H1 (cell line): ENCODE measurements around the gene AHDC1. TPM values are rescaled to one million over a fixed set of nuclear protein-coding genes. Genes with fewer than 3 reads are reported as not detected.

Experiments used
- CHD7 ChIP-seq: fragments of 300-600 bp; sonication (generic); IDR thresholded peaks from 2 replicates; pipeline ENCODE4 v1.7.1; 2012; ENCODE audit warnings: low read length, moderate library complexity, mild to moderate bottlenecking, inconsistent platforms; ENCODE audit not compliant: insufficient replicate concordance
- EGR1 ChIP-seq: IDR thresholded peaks from 2 replicates; pipeline ENCODE4 v1.6.1; 2011; ENCODE audit warnings: low read depth, low read length, borderline replicate concordance
- HDAC6 ChIP-seq: IDR thresholded peaks from one replicate; pipeline ENCODE4 v1.7.1; 2012; ENCODE audit warnings: low read depth, mild to moderate bottlenecking, inconsistent platforms, low read length, moderate library complexity
- JUND ChIP-seq: IDR thresholded peaks from 2 replicates; pipeline ENCODE4 v1.6.1; 2011; ENCODE audit warnings: mild to moderate bottlenecking, improper control_type of control experiment, low read length
- MAFK ChIP-seq: IDR thresholded peaks from 2 replicates; pipeline ENCODE4 v1.6.1; 2012; ENCODE audit warnings: low read depth, mild to moderate bottlenecking, improper control_type of control experiment, low read length
- RFX5 ChIP-seq: IDR thresholded peaks from 2 replicates; pipeline ENCODE4 v1.6.1; 2011; ENCODE audit warnings: low read depth, low read length, improper control_type of control experiment, borderline replicate concordance
- SUZ12 ChIP-seq: fragments of 200-600 bp; sonication (generic); IDR thresholded peaks from 2 replicates; pipeline ENCODE4 v1.6.1; 2012; ENCODE audit warnings: mild to moderate bottlenecking, inconsistent platforms, low read length, moderate library complexity, mixed read lengths
- TAF1 ChIP-seq: IDR thresholded peaks from 2 replicates; pipeline ENCODE4 v1.6.1; 2011; ENCODE audit warnings: mild to moderate bottlenecking, low read depth, low read length
- polyA plus RNA-seq, 7 experiments: library from polyadenylated mRNA; depleted of rRNA in 3 of 7; stranded (reverse) in 5 of 7; unstranded in 2 of 7; fragments of >200 nt in 5 of 7; fragments of 200-250 nt in 2 of 7; gene quantifications; 1 replicate in 5 of 7; 2 replicates in 1 of 7; 4 replicates in 1 of 7; pipeline versions ENCODE4 v1.2.1 to v1.2.3, GENCODE V29; 2011 to 2013; ENCODE audit warnings: missing spikeins in 2 of 7, mixed read lengths in 2 of 7
- total RNA-seq: library from RNA; stranded (reverse); fragmentation: NEBNext Ultra II Directional; extraction: Animal tissue kit (Norgen Biotek cat#: 25700); gene quantifications from 2 replicates; pipeline ENCODE4 v1.2.1, GENCODE V29; 2021
- TF ChIP-seq, protein P1 (sequence below): IDR thresholded peaks from 2 replicates; pipeline ENCODE4 v1.6.1; 2011; ENCODE audit warnings: low read depth, mild to moderate bottlenecking, low read length; ENCODE audit not compliant: insufficient read depth

Gene AHDC1
- total and polyA plus RNA-seq, 2 of the 8 experiments (the other 6 are each of a cell fraction or from before 2014, with no cell fraction given): 4.4 to 35.1 TPM

DNA sequence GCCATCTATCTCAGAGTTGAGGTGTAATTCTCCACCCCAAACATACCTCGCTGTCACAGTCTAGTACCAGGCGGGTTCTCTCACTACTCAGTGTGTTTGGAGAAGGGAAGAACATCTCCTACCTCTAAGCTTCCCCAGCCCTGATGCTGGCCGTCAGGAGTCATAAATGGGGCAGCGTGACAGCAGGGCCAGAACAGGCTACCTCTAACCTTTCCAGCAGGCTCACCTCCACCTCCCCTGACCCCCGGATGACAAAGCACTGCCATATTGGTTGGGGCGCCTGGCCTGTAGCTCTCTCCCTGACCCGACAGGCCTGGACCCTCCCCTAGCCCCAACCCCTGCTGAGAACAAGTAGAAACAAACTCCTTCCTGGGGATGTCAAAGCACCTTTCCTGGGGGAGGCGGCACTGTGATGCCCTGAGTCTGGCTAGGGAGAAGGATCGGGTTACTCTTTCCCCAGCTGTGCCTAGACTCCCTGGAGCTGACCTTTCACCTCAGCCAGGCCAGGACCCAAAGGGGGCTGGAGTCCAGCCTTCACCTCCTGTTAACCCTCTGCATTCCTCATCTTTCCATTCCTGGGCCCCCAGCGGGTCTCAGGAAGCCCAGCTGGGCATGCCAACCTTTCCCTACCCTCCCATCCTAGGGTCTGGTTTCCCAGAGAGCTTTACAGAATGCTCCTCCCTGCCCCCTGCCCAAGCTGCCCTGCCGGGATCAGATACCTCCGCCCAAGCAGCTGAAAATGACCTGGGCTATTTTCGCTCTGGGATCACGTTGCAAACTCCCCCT is 34.2 kb downstream of the AHDC1 start (continued):
- no peak for TF ChIP-seq TAF1
- no peak for TF ChIP-seq HDAC6
- TF ChIP-seq MAFK: no peak
- TF ChIP-seq, protein P1, sequence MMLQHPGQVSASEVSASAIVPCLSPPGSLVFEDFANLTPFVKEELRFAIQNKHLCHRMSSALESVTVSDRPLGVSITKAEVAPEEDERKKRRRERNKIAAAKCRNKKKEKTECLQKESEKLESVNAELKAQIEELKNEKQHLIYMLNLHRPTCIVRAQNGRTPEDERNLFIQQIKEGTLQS: no peak
- no peak for TF ChIP-seq CHD7
- no peak for TF ChIP-seq RFX5
- TF ChIP-seq EGR1: no peak
- TF ChIP-seq SUZ12: no peak
- no peak for TF ChIP-seq JUND
